HepG2 (cell line): ENCODE data around the gene USP2. TPM values are rescaled to one million over a fixed set of nuclear protein-coding genes. Genes with fewer than 3 reads are reported as not detected.
A peak's percentile ranks its signal among the peaks of the same experiment; 100 is the strongest.

ENCODE experiments used
- CBX1 ChIP-seq: IDR thresholded peaks from one replicate; pipeline ENCODE4 v1.6.1; 2016; ENCODE audit warnings: antibody characterized with exemption, low read depth
- CEBPG ChIP-seq: IDR thresholded peaks from 2 replicates; pipeline ENCODE4 v1.6.1; 2016
- DPF2 ChIP-seq: sonication (generic); formaldehyde crosslinking; IDR thresholded peaks from 2 replicates; pipeline ENCODE4 v1.4.0; 2020; ENCODE audit warnings: mild to moderate bottlenecking, low read depth, missing genetic modification reagents, borderline replicate concordance
- DR1 ChIP-seq: sonication (generic); formaldehyde crosslinking; IDR thresholded peaks from 2 replicates; pipeline ENCODE4 v1.8.0; 2021; ENCODE audit warnings: mild to moderate bottlenecking, missing genetic modification reagents, inconsistent platforms
- HNRNPUL1 ChIP-seq: fragments of 200-400 bp; formaldehyde crosslinking; IDR thresholded peaks from 2 replicates; pipeline ENCODE4 v1.6.1; 2017; ENCODE audit warnings: low read depth, mild to moderate bottlenecking, low read length, moderate library complexity
- KDM4B ChIP-seq: sonication (generic); formaldehyde crosslinking; IDR thresholded peaks from 2 replicates; pipeline ENCODE4 v1.4.0; 2020; ENCODE audit warnings: missing genetic modification reagents
- MIER2 ChIP-seq: IDR thresholded peaks from 2 replicates; pipeline ENCODE4 v1.6.1; 2016; ENCODE audit warnings: missing biosample characterization, missing genetic modification reagents
- NKX3-1 ChIP-seq: sonication (generic); formaldehyde crosslinking; IDR thresholded peaks from 2 replicates; pipeline ENCODE4 v1.5.0; 2020; ENCODE audit warnings: missing genetic modification reagents
- NR2C2 ChIP-seq: sonication (generic); formaldehyde crosslinking; IDR thresholded peaks from 2 replicates; pipeline ENCODE4 v1.4.0; 2020; ENCODE audit warnings: missing genetic modification reagents, mild to moderate bottlenecking, moderate library complexity, borderline replicate concordance
- SAFB2 ChIP-seq: sonication (generic); formaldehyde crosslinking; IDR thresholded peaks from 2 replicates; pipeline ENCODE4 v1.5.1; 2020; ENCODE audit warnings: missing genetic modification reagents, low read depth, mild to moderate bottlenecking, borderline replicate concordance
- SMARCC2 ChIP-seq: fragments of 450-650 bp; IDR thresholded peaks from 2 replicates; pipeline ENCODE4 v1.6.1; 2017; ENCODE audit warnings: antibody characterized with exemption, mild to moderate bottlenecking
- SNAPC4 ChIP-seq: sonication (generic); formaldehyde crosslinking; IDR thresholded peaks from 2 replicates; pipeline ENCODE4 v1.4.0; 2020; ENCODE audit warnings: mild to moderate bottlenecking, missing genetic modification reagents
- TBL1XR1 ChIP-seq: fragments of 150-350 bp; IDR thresholded peaks from 2 replicates; pipeline ENCODE4 v1.6.1; 2014; ENCODE audit warnings: borderline replicate concordance, low read length; ENCODE audit not compliant: partially characterized antibody
- ZNF263 ChIP-seq: sonication (generic); formaldehyde crosslinking; IDR thresholded peaks from 2 replicates; pipeline ENCODE4 v1.4.0; 2020; ENCODE audit warnings: missing genetic modification reagents
- ZNF510 ChIP-seq: sonication (generic); formaldehyde crosslinking; IDR thresholded peaks from 2 replicates; pipeline ENCODE4 v1.4.0; 2020; ENCODE audit warnings: low read depth, mild to moderate bottlenecking, missing genetic modification reagents
- ZNF615 ChIP-seq: sonication (generic); formaldehyde crosslinking; IDR thresholded peaks from 2 replicates; pipeline ENCODE4 v1.5.0; 2020; ENCODE audit warnings: mild to moderate bottlenecking, missing genetic modification reagents, borderline replicate concordance
- ZNF83 ChIP-seq: sonication (generic); formaldehyde crosslinking; IDR thresholded peaks from 2 replicates; pipeline ENCODE4 v1.4.0; 2020; ENCODE audit warnings: missing genetic modification reagents, mild to moderate bottlenecking, borderline replicate concordance
- polyA plus RNA-seq, 8 experiments: library from polyadenylated mRNA; depleted of rRNA in 3 of 8; stranded (reverse) in 7 of 8; unstranded in 1 of 8; fragments of >200 nt; fragmentation: Illumina TruSeq in 4 of 8; extraction: Trizol in 4 of 8; gene quantifications; 2 replicates each; pipeline versions ENCODE4 v1.2.1 to v1.2.3, GENCODE V29; 2011 to 2016; ENCODE audit warnings: low read depth in 4 of 8, missing spikeins in 1 of 8, mixed read lengths in 1 of 8; ENCODE audit not compliant: insufficient read depth in 1 of 8
- total RNA-seq, 5 experiments: library from RNA; depleted of rRNA; stranded (reverse); fragments of >200 nt; fragmentation: Illumina TruSeq; extraction: Trizol; gene quantifications; 2 replicates each; pipeline ENCODE4 v1.2.3, GENCODE V29; 2016; ENCODE audit warnings: low read depth in 1 of 5
- TF ChIP-seq, protein P1 (sequence below): sonication (generic); formaldehyde crosslinking; IDR thresholded peaks from 2 replicates; pipeline ENCODE4 v1.8.0; 2023; ENCODE audit warnings: mild to moderate bottlenecking, missing genetic modification reagents
- TF ChIP-seq, protein P2 (sequence below): sonication (generic); formaldehyde crosslinking; IDR thresholded peaks from 2 replicates; pipeline ENCODE4 v1.5.1; 2020; ENCODE audit warnings: mild to moderate bottlenecking, missing genetic modification reagents, borderline replicate concordance

USP2 gene
- total and polyA plus RNA-seq, 2 of the 13 experiments (the other 11 are each of a cell fraction or from before 2014, with no cell fraction given): 2.5 to 6.0 TPM

DNA sequence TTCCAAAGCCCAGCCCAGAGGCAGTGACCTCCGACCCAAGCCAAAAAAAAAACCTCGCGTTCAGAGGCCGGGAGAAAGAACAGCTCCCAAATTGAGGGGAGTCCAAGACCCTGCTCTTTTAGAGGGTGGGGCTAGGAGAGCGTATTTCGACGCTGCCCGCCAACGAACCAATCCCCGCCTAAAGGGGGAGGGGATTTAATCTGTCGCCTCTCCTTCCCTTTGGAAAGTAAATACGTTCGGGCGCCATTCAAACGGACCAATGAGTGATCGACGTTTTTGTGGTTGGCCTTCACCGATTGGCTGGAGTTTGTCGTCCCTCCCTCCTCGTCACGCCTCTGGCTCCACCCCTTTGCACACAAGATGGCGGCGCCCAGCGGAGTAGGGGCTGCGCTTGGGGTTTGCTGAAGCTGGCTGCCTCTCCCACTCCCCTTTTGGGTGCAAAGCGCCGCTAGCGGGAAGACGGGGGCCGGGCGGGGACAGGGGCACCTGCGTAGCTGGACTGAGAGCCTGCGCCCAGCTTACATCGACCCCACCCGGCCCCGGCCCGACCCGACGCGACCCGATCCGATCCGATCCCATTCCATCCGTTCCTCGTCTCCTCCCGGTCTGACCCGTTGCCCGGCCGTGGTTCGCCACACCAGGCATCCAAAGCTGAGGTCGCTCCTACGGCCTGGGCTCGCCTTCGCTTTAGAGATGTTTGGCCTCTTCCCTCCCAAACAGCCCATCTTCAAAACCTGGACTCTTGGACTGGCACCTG lies 47.1 kb downstream of the USP2 start, which contains the start of gene RNF26 (continued):
- no peak for TF ChIP-seq ZNF83
- TF ChIP-seq KDM4B (CRISPR knock-in tag): no peak
- TF ChIP-seq NR2C2 (CRISPR knock-in tag): no peak; the same call in 1 of the 2 replicates
- no peak for TF ChIP-seq TBL1XR1
- TF ChIP-seq, protein P1, sequence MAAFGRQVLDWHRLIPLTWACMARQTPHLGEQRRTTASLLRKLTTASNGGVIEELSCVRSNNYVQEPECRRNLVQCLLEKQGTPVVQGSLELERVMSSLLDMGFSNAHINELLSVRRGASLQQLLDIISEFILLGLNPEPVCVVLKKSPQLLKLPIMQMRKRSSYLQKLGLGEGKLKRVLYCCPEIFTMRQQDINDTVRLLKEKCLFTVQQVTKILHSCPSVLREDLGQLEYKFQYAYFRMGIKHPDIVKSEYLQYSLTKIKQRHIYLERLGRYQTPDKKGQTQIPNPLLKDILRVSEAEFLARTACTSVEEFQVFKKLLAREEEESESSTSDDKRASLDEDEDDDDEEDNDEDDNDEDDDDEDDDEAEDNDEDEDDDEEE (CRISPR knock-in tag): no peak
- TF ChIP-seq NKX3-1: 0 out of 2 replicates have a peak, but pooled peaks have one; percentile 80
- TF ChIP-seq, protein P2, sequence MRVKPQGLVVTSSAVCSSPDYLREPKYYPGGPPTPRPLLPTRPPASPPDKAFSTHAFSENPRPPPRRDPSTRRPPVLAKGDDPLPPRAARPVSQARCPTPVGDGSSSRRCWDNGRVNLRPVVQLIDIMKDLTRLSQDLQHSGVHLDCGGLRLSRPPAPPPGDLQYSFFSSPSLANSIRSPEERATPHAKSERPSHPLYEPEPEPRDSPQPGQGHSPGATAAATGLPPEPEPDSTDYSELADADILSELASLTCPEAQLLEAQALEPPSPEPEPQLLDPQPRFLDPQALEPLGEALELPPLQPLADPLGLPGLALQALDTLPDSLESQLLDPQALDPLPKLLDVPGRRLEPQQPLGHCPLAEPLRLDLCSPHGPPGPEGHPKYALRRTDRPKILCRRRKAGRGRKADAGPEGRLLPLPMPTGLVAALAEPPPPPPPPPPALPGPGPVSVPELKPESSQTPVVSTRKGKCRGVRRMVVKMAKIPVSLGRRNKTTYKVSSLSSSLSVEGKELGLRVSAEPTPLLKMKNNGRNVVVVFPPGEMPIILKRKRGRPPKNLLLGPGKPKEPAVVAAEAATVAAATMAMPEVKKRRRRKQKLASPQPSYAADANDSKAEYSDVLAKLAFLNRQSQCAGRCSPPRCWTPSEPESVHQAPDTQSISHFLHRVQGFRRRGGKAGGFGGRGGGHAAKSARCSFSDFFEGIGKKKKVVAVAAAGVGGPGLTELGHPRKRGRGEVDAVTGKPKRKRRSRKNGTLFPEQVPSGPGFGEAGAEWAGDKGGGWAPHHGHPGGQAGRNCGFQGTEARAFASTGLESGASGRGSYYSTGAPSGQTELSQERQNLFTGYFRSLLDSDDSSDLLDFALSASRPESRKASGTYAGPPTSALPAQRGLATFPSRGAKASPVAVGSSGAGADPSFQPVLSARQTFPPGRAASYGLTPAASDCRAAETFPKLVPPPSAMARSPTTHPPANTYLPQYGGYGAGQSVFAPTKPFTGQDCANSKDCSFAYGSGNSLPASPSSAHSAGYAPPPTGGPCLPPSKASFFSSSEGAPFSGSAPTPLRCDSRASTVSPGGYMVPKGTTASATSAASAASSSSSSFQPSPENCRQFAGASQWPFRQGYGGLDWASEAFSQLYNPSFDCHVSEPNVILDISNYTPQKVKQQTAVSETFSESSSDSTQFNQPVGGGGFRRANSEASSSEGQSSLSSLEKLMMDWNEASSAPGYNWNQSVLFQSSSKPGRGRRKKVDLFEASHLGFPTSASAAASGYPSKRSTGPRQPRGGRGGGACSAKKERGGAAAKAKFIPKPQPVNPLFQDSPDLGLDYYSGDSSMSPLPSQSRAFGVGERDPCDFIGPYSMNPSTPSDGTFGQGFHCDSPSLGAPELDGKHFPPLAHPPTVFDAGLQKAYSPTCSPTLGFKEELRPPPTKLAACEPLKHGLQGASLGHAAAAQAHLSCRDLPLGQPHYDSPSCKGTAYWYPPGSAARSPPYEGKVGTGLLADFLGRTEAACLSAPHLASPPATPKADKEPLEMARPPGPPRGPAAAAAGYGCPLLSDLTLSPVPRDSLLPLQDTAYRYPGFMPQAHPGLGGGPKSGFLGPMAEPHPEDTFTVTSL (CRISPR knock-in tag): no peak
- no peak for TF ChIP-seq SAFB2 (CRISPR knock-in tag)
- TF ChIP-seq SNAPC4: no peak
- no peak for TF ChIP-seq ZNF615
- peak; percentile 39 for TF ChIP-seq CBX1
- no peak for TF ChIP-seq ZNF510
- no peak for TF ChIP-seq HNRNPUL1
- no peak for TF ChIP-seq ZNF263
- TF ChIP-seq DPF2: no peak
- TF ChIP-seq DR1: peak; percentile 39; the same call in 1 of the 2 replicates
- no peak for TF ChIP-seq MIER2 (CRISPR knock-in tag)
- no peak for TF ChIP-seq CEBPG (CRISPR knock-in tag)
- TF ChIP-seq SMARCC2: no peak
